ENCODE data around the gene RFX6.
"Not testable (repeated sequence)": the region's sequence is repeated elsewhere in the genome, so short reads cannot be mapped to it uniquely, and the experiment has no call there.

Gene RFX6

GRCh38 chr6:116876635-116877611 is at the start of gene RFX6:
Gene RFX6, plus strand, starts transcription at chr6:116877242. Its CDS starts 34 bp downstream, at chr6:116877276.
- DNase-seq, result no peak

DNA sequence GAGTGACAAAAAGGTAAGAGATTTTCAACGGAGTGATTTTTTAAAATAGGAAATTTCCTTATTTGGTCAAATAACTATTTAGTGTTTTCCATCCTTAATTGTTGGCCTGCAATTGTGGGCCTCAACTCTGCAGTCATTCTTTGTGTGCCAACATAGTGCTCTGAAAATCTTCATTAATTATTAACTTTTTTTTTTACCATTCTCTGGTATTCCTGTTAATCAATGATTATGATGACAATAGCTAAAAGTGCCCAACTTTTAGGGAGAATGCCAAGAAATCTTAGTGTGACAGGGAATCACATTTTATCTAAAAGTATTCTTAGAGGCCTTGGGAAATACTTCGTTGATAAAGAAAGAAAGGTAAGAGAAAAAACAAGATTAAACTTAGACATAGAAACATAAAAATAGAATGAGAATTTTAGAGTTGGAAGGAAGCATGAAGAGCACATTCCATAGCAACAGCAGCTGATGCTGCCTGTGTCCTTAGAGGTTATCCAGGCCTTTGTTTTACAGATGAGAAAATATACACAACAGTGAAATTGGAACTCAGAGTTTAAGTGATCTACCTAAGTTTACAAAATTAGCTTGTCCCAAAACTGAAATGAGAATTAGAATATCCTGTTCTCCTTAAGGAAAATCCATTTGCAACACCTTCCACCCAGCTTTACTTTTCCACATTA is 49.3 kb upstream of the RFX6 start:
- no peak for DNase-seq

DNA sequence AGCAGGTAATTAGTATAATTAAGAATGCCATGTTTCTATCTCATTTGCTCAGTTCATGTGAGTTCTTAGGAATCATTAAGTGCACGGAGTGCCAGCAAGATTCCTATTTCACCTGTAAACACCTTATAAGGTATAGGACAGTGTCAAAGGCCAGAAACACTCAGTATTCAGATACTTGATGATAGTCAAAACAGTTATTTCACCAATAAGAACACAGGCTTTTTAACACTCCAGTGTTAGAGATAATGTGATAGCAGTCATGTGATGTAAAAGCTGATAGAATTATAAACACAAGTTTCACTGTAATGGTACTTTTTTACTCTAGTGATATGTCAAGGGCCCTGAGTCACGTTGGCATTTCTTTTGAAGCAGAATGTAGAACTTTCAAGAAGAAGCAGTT is 48.1 kb upstream of the RFX6 start, which contains the start of gene GPRC6A:
TSS of gene GPRC6A (minus strand) at position 101 of the 400 bp plus-strand sequence. CDS start at position 31, 70 bp downstream.
- no peak for DNase-seq

- not testable (repeated sequence) for DNase-seq
Measured at GRCh38 chr6:116834526-116834925, 42.5 kb upstream of the RFX6 start.

- no peak for DNase-seq
Measured at GRCh38 chr6:116836606-116837342, 40.3 kb upstream of the RFX6 start.

DNA sequence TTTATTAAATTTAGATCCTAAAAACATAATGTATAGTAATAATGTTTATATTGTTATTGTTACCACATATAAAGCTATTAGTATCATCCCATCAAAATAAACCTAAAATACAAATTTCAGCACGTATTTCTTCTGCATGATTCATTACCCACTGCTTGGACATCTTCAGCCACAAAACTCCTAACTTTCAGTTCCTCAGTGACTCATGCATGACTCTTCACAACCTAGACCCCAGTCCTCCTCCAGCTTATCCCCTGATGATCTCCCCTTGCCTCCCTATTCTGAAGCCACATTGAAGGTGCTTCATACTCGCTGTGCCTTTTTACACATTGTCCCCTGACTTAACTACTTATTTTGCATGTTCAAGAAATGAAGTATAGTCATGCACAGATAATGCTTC is 37.0 kb upstream of the RFX6 start:
- DNase-seq, result no peak

- no peak for DNase-seq
Measured at GRCh38 chr6:116842459-116842858, 34.6 kb upstream of the RFX6 start.

- no peak for DNase-seq
Measured at GRCh38 chr6:116847227-116847626, 29.8 kb upstream of the RFX6 start.

GRCh38 chr6:116858060-116858459 is 19.0 kb upstream of the RFX6 start:
- no peak for DNase-seq

DNA sequence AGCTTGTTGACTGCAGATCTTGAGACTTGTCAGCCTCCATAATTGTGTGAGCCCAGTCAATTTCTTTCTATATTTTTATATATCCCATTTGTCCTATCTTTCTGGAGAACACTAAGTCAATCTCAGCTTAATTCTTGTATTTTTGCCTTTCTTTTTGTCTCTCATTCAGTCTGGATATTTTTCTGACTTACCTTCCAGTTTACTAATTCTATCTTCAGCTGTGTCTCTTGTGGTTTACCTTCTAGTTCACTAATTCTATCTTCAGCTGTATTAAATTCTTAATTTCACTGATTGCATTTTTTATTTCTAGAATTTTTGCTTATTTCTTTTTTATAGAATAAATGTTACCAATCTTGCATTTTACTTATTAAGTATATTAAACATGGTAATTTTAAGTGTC is 17.8 kb upstream of the RFX6 start:
- no peak for DNase-seq

GRCh38 chr6:116866281-116866871 is 10.7 kb upstream of the RFX6 start:
- no peak for DNase-seq

- no peak for DNase-seq
Measured at GRCh38 chr6:116872771-116873170, 4.3 kb upstream of the RFX6 start.

DNA sequence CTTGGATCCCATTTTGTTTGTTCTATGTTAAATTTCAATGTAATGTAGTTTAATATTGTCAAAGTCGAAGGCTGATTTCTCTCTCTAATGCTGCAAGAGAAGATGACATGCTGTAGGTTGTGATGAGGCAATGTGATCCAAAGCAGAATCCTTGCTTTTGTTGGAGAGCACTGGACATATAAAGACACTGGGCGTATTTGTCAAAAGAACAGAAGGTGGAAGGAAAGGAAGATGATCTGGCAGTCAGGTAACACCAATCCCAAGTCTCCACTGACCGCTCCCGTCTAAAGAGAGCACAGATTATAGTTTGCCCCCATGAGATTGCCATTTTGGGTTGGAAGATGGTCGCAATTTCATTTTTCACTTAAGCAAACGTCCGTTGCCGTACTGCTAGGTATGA is 935 bp upstream of the RFX6 start:
- no peak for DNase-seq

- no peak for DNase-seq
Measured at GRCh38 chr6:116877743-116878142, 701 bp downstream of the RFX6 start.

DNA sequence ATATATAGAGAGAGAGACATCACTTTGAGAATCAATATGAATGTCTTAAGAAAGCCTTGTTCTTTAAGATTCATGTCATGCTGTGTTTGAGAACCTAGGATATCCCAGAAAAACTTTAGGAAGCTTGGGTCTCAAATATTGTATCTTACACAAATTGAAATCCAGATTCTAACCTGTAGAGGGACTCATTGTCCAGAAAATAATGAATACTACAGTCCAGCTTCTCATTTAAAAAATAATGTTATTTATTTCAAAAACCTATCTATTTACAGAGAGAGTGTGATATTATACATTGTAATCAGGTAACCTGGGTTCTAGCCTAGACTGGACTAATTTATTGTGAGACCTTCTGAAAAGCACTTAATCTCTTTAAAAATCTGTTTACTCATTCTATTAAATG is 4.2 kb downstream of the RFX6 start:
- no peak for DNase-seq

DNA sequence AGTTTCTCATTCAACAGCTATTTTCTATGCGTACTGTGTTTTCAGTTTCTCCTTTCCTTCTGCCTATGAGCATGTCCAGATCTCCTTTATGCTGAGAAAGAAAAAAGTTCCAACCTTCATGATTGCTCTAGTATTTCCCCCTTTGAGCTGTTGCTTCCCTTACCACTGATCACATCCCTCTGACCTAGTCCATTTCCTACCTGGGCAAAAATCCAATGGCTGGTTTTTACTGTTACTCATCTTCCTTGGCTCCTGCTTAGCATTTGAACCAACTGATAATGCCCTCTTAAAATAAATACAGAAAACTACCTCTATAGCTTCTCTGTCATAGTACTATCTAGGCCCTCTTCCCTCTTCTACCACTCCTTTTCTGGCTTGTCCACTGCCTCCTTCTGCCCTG is 6.0 kb downstream of the RFX6 start:
- DNase-seq, result no peak

DNA sequence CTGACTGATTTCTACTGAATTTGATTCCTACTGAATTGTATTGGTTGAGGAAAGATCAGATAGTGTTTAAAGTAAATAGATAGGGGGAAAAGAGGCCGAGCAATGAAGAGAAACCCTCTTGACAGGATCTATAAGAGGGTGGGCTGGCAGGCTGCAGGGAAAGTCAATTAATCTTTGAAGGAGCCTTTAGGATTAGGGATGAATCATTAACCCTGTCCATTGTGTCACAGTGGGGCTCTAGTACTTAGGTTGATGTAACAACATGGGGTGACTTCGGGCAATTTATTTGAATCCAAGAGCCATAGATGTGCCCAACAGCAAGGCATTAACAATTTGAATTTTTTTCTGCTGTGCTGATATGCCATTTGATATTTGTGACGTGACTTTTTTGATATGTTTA is 7.5 kb downstream of the RFX6 start:
- no peak for DNase-seq

GRCh38 chr6:116887168-116887567 is 10.1 kb downstream of the RFX6 start:
- no peak for DNase-seq

DNA sequence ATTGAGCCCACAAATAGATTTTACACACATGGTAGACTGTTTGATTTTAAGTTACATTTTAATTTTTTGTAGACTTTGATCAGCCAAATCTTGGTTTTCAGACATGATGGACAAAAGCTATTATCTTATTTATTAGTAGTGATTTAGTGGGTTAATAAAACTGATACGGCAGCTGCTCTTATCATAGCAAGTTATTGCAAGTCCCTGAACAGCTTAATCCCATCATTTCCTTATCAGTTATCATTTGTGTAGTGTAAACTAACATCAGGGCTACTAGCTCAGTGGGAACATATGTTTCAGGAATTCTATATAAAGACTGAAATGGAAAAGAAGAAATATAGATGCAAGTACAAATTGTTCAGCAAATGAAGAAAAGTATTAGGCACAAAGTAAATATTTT is 10.9 kb downstream of the RFX6 start:
- no peak for DNase-seq

DNA sequence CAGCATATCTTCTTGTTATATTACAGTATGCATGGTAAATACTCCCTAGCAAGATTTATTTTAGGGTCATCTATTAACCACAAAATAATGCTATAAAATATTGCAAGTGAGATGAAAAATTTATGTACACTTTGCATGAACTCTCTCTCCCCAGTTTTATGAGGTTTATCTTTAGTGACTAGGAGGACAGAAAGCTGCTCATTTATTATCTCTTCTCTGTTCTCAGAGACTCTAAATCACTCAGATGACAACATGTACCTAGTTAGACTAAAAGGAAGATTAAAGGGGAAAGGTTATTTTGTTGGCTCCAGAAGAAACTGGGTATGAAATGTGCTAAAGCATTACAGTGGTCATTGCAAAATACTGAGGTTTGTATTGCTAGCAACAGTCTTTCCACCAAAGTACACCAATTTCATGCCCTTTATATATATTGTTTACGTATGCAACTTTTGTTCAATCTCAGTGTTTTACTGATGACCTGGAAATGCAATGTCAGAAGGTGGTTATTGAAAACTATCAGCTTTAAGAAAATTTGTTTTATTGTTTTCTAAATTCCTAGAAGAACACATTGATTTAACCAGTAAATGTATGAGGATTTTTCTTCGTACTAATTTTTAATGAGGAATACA is 11.8 kb downstream of the RFX6 start:
- no peak for DNase-seq

DNA sequence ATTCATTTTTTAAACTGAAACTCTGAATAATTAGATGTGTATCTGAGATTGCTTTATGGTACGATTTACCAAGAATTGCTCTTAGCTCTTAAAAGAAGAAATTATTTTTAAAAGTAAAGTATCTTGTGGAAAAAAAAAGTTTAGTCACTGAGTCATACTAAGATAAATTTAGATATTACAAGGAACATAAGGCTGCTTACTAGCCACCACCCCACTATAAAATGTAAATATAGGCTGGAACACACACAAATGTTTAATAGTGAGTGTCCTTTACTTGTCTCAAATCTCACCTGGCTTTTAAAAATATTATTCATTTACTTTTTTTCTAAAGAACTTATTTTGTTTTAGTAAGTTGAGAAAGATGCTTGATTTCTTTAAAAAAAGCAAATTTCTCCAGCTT is 17.6 kb downstream of the RFX6 start:
- DNase-seq, result no peak

- DNase-seq, result no peak
Measured at GRCh38 chr6:116895935-116896334, 18.9 kb downstream of the RFX6 start.

All from activated naive CD4-positive, alpha-beta T cell treated with Interleukin-2 at 50 U/mL for 16 hours (primary cell).